Stimulated activated CD4-positive, alpha-beta T cell treated with anti-CD3 and anti-CD28 coated beads, Interleukin-4, amount 100 ng/mL, for 48 hours (primary cell): ENCODE data around the gene ATG16L2.
"Not testable (repeated sequence)": the region's sequence is repeated elsewhere in the genome, so short reads cannot be mapped to it uniquely, and the experiment has no call there.

Source experiments
- DNase-seq, 2 donors: peaks; one replicate each; pipeline ENCODE4 v3.0.0-alpha.2; 2020; ENCODE audit warnings: low read depth in 2 of 2

ATG16L2 gene

DNA sequence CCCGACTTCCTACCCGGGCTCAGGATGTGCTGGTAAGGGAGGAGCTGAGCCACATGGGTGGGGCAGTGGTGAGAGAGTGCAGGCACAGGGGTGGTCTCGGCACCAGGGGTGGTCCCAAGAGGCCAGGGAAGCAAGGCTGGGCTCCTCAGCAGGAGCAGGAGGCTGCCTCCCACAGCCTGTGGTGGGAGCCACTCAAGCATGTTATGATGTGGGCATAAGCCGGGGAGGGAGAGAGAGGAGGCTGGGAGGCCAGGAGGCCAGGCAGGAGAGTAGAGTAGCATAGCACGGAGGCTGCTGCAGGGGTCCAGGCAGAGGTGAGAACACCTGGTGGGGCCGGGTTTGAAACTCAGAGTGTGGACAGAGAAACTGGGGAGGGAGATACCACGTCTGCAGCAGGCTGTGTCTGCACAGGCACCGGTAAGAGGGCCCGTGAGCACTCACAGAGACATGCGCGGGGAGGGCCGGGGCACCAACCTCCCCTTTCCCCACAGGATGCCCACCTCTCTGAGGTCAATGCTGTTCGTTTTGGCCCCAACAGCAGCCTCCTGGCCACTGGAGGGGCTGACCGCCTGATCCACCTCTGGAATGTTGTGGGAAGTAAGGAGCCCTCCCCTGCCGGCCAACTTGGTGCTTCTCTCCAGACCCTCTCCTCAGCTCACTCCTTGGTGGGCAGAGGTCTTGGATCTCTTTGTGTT, 10.7 kb downstream of the ATG16L2 start:
- no peak for DNase-seq

- no peak for DNase-seq
Measured at GRCh38 chr11:72825661-72826060, 11.4 kb downstream of the ATG16L2 start.

DNA sequence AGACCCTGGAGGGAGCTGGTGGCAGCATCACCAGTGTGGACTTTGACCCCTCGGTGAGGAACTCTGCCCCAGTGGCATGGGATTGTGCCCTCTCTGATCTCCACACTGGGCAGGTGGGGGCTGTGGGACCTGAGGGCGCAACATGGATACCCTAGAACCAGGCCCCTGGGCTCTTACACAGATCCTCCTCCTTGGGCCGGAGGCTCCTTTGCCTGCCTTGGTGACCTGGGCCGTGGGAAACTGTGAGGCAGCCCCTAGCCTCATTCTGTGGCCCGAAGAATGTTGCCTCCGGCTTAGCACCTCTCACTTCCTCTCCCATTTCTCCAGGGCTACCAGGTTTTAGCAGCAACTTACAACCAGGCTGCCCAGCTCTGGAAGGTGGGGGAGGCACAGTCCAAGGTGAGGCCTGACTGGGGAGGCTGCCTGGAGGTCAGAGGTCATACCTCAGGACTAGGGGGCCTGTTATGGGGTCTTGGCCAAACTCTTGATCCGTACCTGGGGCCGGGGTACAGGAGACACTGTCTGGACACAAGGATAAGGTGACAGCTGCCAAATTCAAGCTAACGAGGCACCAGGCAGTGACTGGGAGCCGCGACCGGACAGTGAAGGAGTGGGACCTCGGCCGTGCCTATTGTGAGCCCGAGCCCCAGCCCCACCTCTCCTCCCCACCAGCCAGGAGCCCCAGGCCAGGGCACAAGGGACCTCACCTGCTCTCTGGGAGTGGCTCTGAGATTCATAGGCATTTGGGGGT, 12.2 kb downstream of the ATG16L2 start:
- DNase-seq, result no peak

- no peak for DNase-seq
Measured at GRCh38 chr11:72826942-72827480, 12.8 kb downstream of the ATG16L2 start.

DNA sequence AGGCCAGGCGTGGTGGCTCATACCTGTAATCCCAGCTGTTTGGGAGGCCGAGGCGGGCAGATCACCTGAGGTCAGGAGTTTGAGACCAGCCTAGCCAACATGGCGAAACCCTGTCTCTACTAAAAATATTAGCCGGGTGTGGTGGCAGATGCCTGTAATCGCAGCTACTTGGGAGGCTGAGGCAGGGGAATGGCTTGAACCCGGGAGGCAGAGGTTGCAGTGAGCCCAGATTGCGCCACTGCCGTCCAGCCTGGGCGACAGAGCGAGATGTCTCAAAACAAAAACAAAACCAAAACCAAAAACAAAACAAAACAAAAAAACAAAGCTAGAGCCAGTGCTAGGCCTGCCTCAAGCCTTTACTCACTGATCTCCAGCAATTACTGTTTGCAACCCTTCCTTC, 13.4 kb downstream of the ATG16L2 start:
- DNase-seq, result not testable (repeated sequence)

DNA sequence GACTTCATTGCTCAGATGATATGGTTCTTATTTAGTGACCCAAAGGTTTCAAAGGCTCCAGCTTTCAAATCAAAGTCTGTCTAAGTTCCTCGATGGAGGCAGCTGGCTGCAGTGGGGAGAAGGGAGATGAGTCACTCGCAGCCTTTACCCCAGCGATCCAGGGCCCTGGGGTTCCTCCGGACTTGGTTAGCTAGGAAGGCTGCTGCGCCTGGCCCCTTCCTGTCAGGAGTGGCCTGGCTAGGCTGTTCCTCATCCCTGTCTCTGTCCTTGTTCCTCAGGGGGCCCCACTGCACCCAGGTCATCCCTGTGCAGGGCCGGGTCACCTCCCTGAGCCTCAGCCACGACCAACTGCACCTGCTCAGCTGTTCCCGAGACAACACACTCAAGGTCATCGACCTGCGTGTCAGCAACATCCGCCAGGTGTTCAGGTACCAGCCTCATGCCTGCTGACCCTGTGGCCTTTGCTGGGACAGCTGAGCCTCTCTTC, 13.9 kb downstream of the ATG16L2 start:
- DNase-seq, result no peak

GRCh38 chr11:72828692-72829101, 14.5 kb downstream of the ATG16L2 start:
- DNase-seq, result no peak

DNA sequence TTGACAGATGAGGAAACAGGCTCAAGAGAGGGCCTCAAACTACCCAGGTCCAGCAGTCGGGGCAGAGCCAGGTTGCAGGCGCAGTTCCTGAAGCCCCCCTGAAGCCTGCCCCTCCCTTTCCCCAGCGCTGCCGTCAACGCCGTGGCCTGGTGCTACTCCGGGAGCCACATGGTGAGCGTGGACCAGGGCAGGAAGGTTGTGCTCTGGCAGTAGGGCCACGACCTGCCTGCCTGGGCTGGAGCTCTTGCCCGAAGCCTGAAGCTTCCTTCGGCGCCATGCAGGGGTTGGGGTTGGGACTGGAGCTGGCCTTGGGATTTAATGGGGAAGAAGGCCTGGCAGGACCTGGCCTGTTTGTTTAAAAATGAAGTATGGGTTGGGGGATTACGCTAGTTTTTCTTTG, 15.0 kb downstream of the ATG16L2 start:
- no peak for DNase-seq

- no peak for DNase-seq
Measured at GRCh38 chr11:72829884-72830533, 15.8 kb downstream of the ATG16L2 start.

GRCh38 chr11:72831521-72832300, 17.5 kb downstream of the ATG16L2 start:
- peak; percentile 47 to 48 for DNase-seq

DNA sequence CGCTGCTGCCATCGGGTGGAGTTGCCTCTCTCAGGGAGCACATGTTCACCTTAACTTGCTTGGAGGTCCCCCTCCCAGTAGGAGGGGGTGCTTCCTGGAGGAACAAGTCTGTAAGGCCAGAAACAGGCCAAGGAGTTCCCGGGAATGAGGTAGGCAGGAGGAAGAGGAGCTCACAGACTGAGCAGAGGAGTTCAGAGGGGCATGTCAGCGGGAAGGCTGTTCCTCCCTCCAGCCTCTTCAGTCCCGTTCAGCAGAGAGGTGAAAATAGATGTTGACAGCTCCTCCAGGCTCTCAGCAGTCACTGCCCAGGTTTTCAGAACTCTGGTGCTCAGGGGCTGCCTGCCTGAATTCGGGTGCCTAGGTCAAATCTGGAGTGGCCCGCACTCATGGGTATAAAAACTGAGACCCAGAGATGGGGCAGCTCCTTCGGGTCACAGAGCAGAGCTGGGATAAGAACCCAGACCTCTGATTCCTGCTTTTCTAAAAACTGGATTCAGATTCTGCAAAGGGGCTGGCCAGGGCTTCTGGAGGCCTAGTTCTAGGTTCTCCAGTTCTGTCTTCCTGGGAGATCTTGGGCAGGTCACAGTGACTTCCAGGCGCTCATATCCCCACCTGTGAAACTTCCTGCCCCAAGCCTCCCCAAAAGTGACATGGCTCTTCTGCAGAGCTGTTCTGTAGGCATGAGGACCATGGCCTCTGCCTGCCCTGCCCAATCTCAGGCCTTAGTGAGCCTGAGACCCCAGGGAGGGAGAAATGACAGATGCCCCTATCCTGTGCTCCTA, 18.3 kb downstream of the ATG16L2 start:
- no peak for DNase-seq

- DNase-seq, result no peak
Measured at GRCh38 chr11:72833083-72833733, 19.0 kb downstream of the ATG16L2 start.

DNA sequence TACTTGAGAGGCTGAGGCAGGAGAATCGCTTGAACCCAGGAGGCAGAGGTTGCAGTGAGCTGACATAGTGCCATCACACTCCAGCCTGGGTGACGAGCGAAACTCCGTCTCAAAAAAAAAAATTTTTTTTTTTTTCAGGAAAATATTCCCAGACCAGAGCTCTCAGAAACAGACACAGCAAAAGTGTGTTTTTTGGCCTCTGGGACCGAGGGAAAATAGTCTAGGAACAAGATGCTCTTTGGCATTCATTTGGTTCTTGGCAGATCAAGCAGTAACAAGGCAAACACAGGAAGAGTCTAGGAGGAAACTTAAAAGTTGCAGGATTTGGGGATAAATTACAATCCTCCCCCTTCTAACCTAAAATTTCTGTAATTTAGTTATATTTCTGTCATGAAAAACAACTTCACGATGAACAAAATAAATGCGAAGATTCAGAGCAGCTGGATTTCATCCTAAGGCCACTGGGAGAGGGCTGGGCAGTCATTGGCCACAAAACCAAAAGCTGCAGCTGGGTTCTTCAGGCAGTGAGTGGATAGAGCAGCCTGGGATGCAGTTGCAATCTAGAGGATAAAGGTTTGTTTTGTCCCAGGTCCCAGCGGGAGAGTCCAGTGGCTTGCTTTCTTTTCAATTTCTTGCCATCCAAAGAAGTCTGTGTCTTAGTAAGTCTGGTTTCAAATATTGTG, 19.7 kb downstream of the ATG16L2 start:
- DNase-seq, result no peak

DNA sequence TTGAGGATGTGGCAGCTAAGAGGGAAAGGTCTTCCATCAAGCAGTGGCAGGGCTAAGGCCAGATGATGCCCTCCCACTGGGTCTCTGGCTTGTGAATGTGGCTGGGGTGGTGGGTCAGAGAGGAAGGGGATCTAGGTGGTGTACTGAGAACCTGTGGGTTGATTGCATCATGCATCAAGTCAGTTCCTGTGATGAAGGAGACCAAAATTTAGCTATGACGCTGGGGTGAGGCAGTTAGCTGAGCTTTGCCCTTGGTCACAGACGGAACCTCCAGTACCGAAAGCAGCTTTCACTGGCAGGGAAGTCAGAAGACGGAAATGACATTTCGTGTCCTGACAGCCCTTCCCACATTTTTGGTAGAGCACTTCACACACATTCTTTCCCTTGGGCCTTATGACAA, 20.7 kb downstream of the ATG16L2 start:
- no peak for DNase-seq

DNA sequence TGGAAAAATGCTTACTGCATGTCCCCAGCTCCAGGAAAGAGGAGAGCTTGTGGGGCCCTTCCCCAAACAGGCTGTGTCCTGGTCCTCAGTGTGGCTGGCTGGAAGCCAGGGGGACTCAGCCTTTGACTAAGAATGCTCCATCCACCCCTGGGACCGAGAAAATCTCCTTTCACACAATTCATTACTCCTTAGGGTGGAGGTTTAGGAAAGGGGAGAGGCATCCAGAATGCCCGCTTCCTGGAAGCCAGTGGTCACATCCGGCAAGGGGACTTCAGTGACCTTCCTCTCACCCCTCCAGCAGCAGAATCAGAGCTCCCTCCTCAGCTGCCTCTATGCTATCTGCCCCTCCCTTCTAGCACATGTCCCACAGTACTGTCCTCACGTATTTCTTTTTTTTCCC, 21.9 kb downstream of the ATG16L2 start:
- no peak for DNase-seq

- no peak for DNase-seq
Measured at GRCh38 chr11:72838691-72839305, 24.6 kb downstream of the ATG16L2 start.

DNA sequence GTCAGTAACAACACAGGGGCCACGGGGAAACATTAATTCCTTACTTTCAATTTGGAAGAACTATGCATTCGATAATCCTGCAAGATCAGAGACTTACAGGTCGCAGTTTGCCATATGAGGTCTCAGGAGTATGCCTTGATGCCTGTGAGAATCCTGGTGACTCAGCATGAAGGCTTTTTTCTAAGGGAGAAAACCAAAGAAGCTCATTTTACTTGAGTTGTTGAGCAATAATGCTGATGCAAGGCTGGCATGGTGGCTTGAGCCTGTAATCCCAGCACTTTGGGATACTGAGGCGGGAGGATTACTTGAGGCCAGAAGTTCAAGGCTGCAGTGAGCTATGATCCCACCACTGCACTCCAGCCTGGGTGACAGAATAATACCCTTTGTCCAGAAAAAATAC, 26.6 kb downstream of the ATG16L2 start:
- DNase-seq, result no peak

GRCh38 chr11:72841397-72841796, 27.2 kb downstream of the ATG16L2 start:
- no peak for DNase-seq

DNA sequence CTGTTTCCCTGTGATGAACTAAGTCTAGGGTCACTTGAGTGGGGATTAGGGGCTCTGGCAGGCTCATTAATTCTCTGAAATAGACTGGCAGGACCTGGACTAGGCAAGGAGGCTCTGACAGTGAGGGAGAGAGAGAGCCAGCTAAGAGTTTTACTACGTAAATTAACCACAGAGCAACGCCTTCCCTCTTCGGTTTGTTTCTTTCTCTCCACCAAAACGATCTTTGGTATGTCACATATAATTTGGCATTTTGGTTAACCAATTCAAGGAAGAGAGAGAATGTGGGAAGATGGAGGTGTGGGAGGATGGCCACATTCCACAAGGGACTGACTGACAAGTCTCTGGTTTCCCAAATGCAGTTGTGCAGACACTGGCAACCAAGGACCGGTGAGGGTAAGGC, 27.9 kb downstream of the ATG16L2 start:
- DNase-seq, result no peak
